T-helper 1 cell treated with Interleukin-12 subunit alpha and Interleukin-12 subunit beta and Interleukin-4 antibody, amounts not matched to agents 30 ng/mL and 1 ng/mL, for 36 hours (primary cell): ENCODE results near the gene NEUROD1. TPM values are rescaled to one million over a fixed set of nuclear protein-coding genes. Genes with fewer than 3 reads are reported as not detected.

Source experiments
- intact Hi-C: fragments of 100-400 bp; cut with micrococcal nuclease; formaldehyde crosslinking; loops from one replicate; pipeline ENCODE4 v1.15.1; 2024
- total RNA-seq: library from RNA; stranded (reverse); gene quantifications from 2 replicates; pipeline ENCODE4 v1.2.3, GENCODE V29; 2022

Gene NEUROD1
- total RNA-seq, 1 donor from 2014 or later: not detected

- intact Hi-C loops: no loop called here
These were observed 33.8 kb downstream of the NEUROD1 start for GRCh38 chr2:181646415-181646987.

GRCh38 chr2:181643151-181643550 lies 37.2 kb downstream of the NEUROD1 start:
- intact Hi-C loops: no loop called here

DNA sequence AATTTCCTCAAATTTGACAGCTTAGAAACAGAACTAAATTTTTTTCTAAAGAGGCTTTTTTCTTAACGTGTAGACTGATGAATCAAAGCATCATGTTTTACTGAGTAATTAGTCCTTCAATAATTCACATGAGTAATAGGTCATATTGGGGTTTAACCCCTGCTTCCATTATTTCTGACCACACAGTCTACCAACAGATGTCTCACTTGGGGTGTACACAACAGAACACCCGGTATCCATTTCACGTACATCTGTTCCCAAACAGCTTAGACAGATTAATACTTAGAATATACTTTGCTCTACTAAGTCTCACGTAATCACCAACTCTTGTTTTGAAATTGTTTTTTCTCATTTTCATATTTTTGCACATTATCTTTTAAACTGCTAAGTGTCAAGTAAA lies 38.2 kb downstream of the NEUROD1 start:
- intact Hi-C loops: no loop called here

GRCh38 chr2:181639686-181640085 lies 40.6 kb downstream of the NEUROD1 start:
- intact Hi-C loops: no loop called here

- intact Hi-C loops: no loop called here
These were observed 47.5 kb downstream of the NEUROD1 start for GRCh38 chr2:181632733-181633401.

DNA sequence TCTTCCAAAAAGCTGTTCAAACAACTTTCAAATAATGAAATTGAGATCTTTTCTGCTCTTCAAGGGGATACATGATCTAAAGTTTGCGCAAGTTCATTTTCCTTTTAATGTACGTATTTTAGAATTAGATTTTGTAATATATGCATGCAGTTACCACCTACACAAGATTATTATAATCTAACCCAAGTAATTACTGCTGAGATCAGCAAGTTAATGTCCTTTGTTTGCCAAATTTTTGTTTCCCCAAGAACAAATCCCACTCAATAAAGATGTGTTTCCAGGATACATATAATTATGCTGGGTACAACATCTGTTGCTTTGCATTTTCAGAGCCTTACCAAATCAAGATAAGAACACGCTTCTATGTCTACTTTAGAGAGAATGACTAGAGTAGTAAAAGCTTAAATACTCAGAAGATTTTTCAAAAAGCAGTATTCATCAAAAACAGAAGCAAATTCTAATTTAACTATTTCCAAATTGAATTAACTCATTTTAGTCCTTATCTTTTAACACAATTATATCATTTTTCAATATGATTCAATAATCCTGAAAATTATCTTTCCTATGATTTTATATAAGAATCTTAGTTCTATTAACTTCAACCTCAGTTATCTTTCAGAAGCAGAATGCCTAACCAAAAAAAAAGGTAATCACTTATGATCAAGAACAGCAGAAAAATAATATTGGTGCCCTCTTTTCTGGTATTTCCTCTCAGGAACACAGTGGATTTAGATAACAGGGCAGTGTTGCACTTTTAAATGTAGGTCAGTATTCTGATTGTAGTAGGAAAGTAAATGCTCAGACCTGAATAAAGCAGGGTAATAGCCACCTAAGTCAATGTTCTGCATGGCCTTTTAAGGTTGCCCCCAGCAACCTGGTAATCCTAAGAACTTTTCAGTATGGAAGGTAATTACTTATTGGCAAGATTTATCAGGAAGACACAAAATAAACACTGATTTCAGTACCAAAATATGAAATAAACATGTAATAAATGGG lies 51.4 kb downstream of the NEUROD1 start:
- intact Hi-C loops: no loop called here

GRCh38 chr2:181627545-181627944 lies 52.8 kb downstream of the NEUROD1 start:
- intact Hi-C loops: no loop called here

- intact Hi-C loops: no loop called here
These were observed 53.6 kb downstream of the NEUROD1 start for GRCh38 chr2:181626671-181627070.

Other genes starting within 250 kb of the NEUROD1 start
- 157 and 174 TPM in 2 replicates for gene ITGA4, start 223.1 kb downstream of the NEUROD1 start, total RNA-seq
- gene CERKL, start 23.4 kb downstream of the NEUROD1 start, total RNA-seq: 0.07 TPM in 1 of 2 replicates, not detected in the other
- 42.6 and 48.1 TPM in 2 replicates for gene ITPRID2, start 211.2 kb upstream of the NEUROD1 start, total RNA-seq